Chondrocyte (in vitro differentiated cells): ENCODE results near the gene LSM12. TPM values are rescaled to one million over a fixed set of nuclear protein-coding genes. Genes with fewer than 3 reads are reported as not detected.
A peak's percentile ranks its signal among the peaks of the same experiment; 100 is the strongest.
"Not testable (repeated sequence)": the region's sequence is repeated elsewhere in the genome, so short reads cannot be mapped to it uniquely, and the experiment has no call there.

Experiments
- DNase-seq: peaks from one replicate; pipeline ENCODE4 v3.0.0; 2021; ENCODE audit warnings: mixed read lengths, low spot score
- H3K27ac Mint-ChIP-seq: one replicate; pipeline ENCODE4 v1.8.0; 2021; ENCODE audit warnings: mild to moderate bottlenecking, moderate library complexity, mixed read lengths; ENCODE audit not compliant: unreplicated experiment
- H3K27me3 Mint-ChIP-seq: 2 replicates; pipeline ENCODE4 v1.8.0; 2021; ENCODE audit warnings: low read depth, mixed read lengths
- H3K36me3 Mint-ChIP-seq: 2 replicates; pipeline ENCODE4 v1.8.0; 2021; ENCODE audit warnings: low read depth, mixed read lengths
- H3K4me1 Mint-ChIP-seq: 2 replicates; pipeline ENCODE4 v1.8.0; 2021; ENCODE audit warnings: low read depth, mild to moderate bottlenecking, mixed read lengths
- H3K4me3 Mint-ChIP-seq: one replicate; pipeline ENCODE4 v1.8.0; 2021; ENCODE audit warnings: mild to moderate bottlenecking, moderate library complexity, mixed read lengths; ENCODE audit not compliant: unreplicated experiment
- H3K9me3 Mint-ChIP-seq: 2 replicates; pipeline ENCODE4 v1.8.0; 2021; ENCODE audit warnings: low read depth, mixed read lengths
- CTCF ChIP-seq: fragments of 200-600 bp; sonication (generic); IDR thresholded peaks from 2 replicates; pipeline ENCODE4 v1.5.0; 2021; ENCODE audit warnings: antibody characterized with exemption, mild to moderate bottlenecking, moderate library complexity
- total RNA-seq: library from RNA; stranded (reverse); gene quantifications from 3 replicates; pipeline ENCODE4 v1.2.1, GENCODE V29; 2021

LSM12 gene
- total RNA-seq, 1 donor from 2014 or later = 48.3 TPM

- H3K27ac Mint-ChIP-seq = no peak overlapping the region
- peaks cover 16% of the 10 kb centered on the region for H3K4me1 Mint-ChIP-seq
- no peak for TF ChIP-seq CTCF
- H3K4me3 Mint-ChIP-seq = no peak overlapping the region
- no peaks in the 10 kb centered on the region for H3K27me3 Mint-ChIP-seq
- H3K9me3 Mint-ChIP-seq = no peaks in the 10 kb centered on the region
- DNase-seq = no peak
- H3K36me3 Mint-ChIP-seq = peaks cover 11% of the 10 kb centered on the region
These were observed 17.0 kb downstream of the LSM12 start for GRCh38 chr17:44049294-44050060.

GRCh38 chr17:44046893-44047292, 19.6 kb downstream of the LSM12 start:
- H3K27ac Mint-ChIP-seq, H3K9me3 Mint-ChIP-seq, DNase-seq, H3K4me3 Mint-ChIP-seq, H3K36me3 Mint-ChIP-seq, H3K27me3 Mint-ChIP-seq: not testable (repeated sequence)
- H3K4me1 Mint-ChIP-seq = peaks cover 18% of the 10 kb centered on the region

GRCh38 chr17:44045486-44045885, 21.0 kb downstream of the LSM12 start:
- Mint-ChIP-seq H3K9me3 (no peaks in the 10 kb centered on the region), H3K36me3 (peaks cover 3% of the 10 kb centered on the region), H3K4me1 (peaks cover 28% of the 10 kb centered on the region), H3K27ac (no peak overlapping the region), H3K4me3 (no peak overlapping the region), H3K27me3 (no peaks in the 10 kb centered on the region)
- no peak for DNase-seq
- TF ChIP-seq CTCF = no peak

- Mint-ChIP-seq H3K4me1 (peaks cover 38% of the 10 kb centered on the region), H3K9me3 (no peaks in the 10 kb centered on the region)
- no peak for TF ChIP-seq CTCF
These were observed 22.4 kb downstream of the LSM12 start for GRCh38 chr17:44044071-44044470.

GRCh38 chr17:44043272-44043696, 23.2 kb downstream of the LSM12 start:
- Mint-ChIP-seq H3K9me3 (no peaks in the 10 kb centered on the region), H3K4me1 (peaks cover 38% of the 10 kb centered on the region), H3K27ac (peak overlapping the region; percentile 64), H3K27me3 (no peaks in the 10 kb centered on the region), H3K4me3 (no peak overlapping the region), H3K36me3 (peaks cover 5% of the 10 kb centered on the region)
- TF ChIP-seq CTCF = no peak
- no peak for DNase-seq

More at GRCh38 chr17:44044071-44044470, 22.4 kb downstream of the LSM12 start:
- H3K27me3 Mint-ChIP-seq = no peaks in the 10 kb centered on the region
- no peak overlapping the region for H3K4me3 Mint-ChIP-seq
- DNase-seq = no peak
- H3K36me3 Mint-ChIP-seq = peaks cover 3% of the 10 kb centered on the region
- peak overlapping the region; percentile 64 for H3K27ac Mint-ChIP-seq
